Measurements from ENCODE around the gene CYB5RL.
"Not testable (repeated sequence)": the region's sequence is repeated elsewhere in the genome, so short reads cannot be mapped to it uniquely, and the experiment has no call there.

The CYB5RL gene

DNA sequence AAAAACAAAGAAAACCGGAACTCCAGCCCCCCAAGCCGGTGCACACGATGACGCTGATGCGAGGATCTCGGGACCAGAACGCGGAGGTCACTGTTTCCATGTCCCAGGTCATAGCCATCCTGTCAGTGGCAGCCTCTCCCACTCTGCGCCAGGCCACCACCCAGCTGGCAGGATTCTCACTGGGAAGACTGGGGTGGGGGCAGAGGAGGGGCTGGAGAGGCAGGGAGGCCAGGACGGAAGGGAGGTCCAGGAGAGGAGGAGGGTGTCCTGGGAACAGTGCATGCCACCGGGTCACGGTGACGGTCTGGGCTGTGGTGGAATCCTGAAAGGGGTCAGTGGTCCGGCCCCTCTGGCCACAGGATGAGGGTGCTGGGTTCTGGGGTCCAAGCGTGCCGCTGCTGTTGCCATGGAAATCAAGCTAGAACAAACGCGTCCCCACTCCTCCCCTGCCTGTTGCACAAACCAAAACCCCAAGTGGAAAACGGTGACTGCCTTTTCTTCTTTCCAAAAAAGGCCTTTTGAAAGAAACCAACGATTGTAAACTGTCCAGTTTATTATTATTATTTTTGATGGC, 26.2 kb upstream of the CYB5RL start:
- no peak for DNase-seq (ENCODE audit: low spot score)

DNA sequence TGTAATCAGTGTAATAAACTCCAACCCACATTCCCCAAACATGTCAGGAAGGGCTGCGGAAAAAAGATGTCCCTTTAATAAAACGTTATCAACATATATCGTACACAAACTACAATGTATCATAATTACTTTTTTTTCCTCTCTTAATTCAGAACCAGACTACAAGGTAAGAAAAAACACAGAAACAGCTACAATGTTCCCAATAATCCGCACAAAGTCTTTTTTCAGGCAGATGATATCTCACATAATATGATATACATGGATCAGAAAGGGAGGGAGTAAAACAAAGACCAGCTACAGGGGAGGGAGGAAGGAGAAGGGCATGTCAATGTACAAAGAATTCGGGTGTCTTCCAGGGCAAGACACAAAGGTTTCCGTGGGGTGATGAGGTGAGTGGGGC, 25.5 kb upstream of the CYB5RL start:
- DNase-seq (ENCODE audit: low spot score) = no peak

DNA sequence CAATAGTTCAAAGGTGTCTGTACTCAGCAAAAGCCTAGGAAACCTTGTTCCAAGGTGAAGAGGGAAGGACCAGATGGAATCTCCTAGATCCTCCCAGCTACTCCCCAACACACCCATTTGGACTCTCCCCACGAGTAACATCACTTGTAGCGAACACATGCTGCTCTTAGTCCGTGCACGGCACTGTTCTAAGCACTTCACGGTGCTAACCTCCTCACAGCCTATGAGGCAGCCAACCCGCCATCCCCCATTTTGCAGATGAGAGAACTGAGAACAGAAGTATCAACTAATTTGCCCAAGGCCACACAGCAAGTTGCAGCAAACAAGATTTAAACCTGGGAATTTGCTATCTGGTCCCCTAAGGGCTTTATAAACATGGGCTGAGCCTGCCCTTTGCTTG, 24.4 kb upstream of the CYB5RL start:
- DNase-seq (ENCODE audit: low spot score) = no peak

DNA sequence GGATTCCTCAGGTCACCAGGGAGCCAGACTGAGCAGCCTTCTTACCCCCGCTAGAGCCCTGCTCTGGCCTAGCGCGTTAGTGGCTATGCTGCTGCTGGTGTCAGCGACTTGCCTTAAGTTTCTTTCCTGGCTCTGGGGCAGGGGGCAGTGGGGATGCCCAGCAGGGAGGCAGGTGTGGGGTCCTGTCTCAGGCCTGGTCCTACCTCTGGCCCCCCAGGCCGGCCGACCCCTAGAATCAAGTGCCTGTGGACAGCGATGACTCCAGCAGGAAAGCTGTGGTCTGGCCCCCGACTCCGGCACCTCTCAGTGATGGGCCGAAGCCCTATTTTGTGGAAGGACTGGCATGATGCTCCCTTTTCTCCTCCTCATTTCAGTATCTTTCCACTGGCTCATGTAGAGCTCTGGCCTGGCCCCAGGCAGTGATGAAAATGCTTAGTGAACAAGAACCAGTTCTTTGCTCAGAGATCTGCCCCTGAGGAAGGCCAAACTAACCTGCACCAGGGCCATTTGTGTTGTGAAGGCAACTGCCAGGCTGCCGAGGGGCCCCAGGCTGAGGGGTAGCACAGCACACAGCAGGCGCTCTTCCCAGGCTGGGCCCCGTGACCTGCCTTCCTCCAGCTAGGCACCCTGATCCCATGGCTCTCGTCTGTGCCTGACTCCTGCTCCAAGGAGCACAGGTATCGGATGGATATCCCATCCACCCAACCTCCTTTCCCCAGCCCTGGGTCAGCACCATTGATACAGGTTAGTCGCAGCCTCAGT, 23.8 kb upstream of the CYB5RL start:
- no peak for DNase-seq (ENCODE audit: low spot score)

DNA sequence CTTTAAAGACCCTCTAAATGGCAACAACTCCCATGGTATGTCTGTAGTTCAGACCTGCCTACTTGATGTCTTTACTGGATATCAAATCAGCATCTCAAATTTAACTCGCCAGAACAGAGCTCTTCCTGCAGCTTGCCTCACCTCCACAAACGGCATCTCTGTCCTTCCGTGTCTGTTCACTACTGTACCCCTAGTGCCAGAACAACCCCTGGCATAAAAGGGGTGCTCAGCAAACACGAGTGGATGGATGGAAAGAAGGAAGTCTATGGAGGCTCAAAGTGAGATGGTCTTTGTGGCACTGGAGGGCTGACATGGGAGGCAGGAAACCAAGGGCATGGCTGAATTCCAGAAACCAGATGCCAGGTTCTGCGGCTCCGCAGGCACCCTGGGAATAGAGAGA, 22.9 kb upstream of the CYB5RL start:
- DNase-seq (ENCODE audit: low spot score) = no peak

DNA sequence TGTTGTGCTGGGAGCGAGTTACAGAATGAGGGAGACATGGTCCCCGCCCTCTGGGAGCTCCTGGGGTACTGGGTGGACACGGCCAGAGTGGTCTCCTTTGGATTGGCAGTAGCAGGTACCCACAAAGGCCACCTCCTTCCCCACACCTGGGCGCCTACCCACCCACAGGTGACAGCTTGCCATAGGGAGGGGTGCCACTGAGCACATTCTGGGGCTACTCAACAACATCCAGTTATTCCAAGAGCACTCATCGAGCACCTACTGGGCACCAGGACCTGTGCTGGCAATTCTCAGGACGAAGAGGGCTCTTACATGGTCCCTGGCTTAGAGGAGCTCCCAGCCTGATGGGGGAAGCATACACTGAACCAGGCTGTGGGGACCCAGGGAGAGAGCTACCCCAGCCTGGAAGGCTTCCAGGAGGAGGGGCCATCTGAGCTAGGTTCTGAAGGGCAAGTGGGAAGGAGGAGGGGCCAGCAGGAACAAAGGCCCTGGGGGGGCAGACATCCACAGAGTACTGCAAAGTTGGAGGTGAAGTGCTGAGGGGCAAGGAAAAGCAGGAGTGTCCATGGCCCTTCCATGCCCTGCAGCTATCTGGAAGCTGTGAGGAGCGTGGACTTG, 22.1 kb upstream of the CYB5RL start:
- no peak for DNase-seq (ENCODE audit: low spot score)

DNA sequence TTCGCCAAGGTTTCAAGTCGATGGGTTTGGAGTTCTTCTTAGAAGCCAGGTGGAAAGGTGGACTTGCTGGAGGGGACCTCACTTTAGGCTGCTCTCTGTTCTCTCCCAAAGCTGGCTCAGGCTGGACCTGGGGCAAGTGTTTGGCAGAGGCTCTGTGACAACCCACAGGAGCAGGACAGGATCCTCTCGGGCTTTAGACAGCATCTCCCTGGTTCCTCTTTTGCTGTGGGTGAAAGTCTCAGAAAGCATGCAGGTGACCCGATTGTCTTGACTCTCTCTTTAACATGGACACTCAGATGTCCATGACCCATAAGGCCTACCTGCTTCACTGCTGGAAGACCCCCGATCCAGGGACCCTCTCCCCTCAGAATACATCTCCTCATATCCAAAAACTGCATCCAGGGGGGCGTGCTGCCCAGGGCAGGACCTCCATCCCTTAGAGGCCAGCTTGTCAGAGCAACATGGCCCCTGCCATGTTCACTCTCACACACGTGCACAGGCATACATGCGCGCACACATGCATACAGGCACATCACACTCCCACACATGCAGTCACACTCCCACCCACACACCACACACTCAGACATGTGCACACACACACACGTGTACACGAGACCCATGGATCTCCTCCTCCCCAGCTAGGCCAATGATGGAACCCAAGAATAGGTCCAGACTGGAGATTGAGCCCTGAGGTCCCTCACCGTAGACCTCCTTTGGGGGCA, 21.4 kb upstream of the CYB5RL start:
- DNase-seq (ENCODE audit: low spot score) = no peak

DNA sequence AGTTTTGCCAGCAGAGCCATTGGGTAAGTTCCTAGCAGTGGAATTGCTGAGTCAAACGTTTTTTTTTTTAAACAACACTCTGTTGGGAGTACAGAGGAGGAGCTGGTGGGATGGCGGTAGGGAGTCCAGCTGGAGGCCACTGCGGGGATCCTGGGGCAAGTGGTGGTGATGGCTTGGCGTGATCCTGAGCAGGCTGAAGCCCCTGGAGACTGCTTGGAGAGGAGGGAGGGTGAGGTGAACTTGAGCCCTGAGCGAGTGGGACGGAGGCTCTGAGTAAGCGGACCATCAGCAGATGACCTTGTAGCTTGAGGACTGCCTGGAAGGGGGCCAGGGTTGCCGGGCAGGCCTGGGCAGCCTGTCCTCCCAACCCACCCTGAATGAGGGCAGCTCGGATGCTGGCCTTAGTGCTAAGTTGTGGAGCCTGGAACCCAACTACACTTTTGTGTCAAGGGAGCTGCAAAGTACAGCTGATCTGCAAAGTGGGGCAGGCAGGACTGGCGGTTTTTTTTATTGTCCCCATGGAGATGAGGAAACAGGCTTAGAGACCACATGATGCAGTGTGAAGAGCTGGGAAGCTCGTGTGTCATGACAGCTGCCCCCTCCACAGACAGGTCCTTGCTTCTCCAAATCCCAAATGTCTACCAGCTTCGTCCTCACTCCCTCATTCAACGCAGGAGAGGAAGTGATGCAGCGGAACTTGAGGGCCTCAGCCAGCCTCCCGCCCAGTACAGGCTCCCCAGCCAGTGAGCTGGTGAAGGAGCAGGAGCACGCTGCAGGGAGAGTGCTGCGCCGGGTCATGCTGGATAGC, 20.4 kb upstream of the CYB5RL start:
- peak; percentile 67 for DNase-seq (ENCODE audit: low spot score)

DNA sequence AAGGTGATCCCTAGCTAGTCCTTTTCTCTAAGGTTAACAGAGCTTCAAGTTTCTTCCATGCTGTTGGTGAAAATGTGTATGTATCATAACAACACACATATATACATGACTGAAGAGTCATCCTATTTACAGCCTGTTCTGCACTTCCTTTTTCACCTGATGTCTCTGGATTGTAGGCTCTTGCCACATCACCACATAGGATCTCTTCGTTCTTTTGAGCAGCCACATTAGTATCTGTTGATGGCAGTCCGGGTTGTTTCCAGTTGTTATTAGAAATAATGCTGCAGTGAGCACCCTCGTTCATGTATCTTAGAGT, 19.8 kb upstream of the CYB5RL start:
- no peak for DNase-seq (ENCODE audit: low spot score)

DNA sequence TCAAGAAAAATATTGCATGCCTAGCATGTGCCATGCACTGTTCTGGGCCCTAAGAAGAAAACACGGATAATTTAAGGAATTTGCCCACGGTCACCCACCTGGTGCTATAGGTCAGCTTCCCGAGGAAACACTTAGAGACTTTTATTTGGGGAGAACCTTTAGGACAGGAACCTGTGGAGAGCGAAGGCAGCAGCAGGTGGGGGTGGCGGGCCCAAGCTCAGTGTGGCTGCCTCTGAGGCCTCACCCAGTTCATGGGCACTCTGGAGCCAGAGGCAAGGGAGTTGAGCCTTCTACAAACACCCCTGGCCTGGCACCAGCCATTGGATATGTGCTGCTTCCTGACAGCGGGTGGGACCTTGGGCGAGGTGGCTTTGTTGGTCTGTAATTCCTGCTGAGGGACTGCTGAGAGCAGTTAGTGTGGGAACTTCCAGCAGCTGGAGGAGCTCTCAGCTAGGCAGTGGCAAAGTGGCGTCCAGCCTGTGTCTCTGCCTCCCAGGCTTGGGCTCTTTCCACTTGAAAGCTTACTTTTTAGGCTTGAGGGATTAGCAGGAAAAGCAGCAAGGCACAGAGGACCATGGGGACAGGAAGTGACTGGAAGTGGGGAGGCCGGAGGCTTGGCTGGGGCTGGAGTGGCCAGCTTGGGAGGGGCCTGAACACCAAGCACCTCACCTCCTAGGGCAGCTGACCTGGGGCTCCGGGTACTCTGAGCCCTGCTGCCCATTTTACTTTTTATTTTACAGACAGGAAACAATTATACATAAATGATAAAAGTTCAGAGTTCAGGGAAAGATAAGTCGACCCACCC, 19.3 kb upstream of the CYB5RL start:
- DNase-seq (ENCODE audit: low spot score) = no peak

DNA sequence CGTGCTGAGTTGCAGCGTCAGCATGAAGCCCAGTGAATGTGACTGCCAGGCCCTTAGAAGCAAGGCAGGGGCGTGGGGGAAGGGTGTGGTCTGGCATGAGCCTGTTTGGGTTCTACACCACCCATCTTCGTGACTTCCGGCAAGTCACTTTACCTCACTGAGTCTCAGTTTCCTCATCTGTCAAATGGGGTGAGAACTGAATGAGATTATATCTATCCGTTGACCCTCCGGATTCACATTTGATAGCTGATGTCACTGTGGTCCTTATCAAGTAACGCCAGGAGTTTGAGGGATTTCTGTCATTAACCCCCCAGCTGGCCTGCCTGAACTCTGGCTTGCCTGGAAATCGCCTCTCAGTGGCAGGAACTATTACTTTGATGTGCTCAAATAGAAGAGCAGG, 15.7 kb upstream of the CYB5RL start:
- no peak for DNase-seq (ENCODE audit: low spot score)

DNA sequence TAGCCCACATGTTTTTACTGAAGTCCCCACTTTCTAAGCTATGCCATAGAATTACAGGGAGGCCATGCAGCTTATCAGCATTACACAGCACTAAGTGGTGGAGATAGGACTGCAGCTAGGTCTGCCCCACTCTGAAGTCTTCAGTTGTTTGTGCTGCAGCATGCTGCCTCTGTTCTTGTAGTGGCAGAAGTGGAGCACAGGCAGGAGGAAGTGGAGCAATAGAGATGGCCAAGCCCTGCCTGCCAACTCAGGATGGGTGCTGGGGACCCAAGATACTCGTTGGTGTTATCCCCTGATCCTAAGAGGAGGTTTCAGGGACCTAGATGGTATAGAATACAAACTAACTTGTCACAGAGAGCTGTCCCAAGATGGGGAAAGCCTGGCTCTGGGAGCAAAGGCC, 13.0 kb upstream of the CYB5RL start:
- DNase-seq (ENCODE audit: low spot score) = no peak

DNA sequence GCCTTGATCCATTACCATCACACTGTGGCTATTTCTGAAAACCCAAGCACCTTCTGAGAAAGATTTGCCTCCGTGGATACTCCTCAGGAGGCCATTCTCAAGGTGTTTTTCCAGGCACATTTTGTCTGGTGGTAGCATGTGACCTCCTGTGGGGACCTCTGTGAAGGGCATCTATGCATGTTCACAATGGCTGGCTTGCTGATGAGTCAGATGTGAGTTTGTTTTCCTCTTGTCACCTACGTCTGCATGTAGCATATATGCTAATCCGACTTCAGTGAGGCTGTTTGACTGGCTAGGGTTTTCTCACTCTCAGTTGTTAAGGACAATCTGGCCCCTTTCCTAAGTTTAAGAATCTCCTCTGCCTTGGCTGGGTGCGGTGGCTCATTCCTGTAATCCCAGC, 8.1 kb upstream of the CYB5RL start:
- DNase-seq (ENCODE audit: low spot score) = not testable (repeated sequence)

DNA sequence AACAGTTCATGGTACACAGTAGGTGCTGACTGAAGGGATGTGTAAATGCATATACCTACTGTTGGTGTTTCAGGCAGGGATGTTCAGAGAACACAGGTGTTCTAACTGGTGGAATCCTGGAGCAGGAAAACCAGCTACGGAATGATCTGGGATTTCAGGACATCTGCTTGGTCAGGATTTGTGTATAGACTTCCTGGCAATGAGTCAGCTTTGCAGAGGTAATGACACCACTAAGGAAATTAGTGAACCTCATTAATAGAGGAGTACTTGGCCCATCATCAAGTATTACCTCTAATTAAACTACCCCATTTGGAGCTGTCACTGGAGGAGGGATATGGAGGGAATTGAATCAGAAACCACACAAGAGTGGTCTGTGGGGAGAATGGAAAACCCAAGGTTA, 7.5 kb upstream of the CYB5RL start:
- no peak for DNase-seq (ENCODE audit: low spot score)

DNA sequence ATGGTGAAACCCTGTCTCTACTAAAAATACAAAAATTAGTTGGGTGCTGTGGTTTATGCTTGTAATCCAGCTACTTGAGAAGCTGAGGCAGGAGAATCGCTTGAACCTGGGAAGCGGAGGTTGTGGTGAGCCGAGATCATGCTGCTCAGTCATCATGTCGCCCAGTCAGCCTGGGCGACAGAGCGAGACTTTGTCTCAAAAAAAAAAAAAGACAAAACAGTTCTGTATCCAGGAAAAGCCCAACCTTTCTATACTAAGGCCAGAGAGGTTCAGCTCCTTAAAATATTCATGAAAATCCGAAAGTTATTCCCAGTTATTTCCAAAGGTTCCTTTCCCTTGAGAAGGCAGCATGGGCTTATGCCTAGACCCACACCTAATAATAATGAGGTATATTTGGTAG, 4.4 kb upstream of the CYB5RL start:
- no peak for DNase-seq (ENCODE audit: low spot score)

DNA sequence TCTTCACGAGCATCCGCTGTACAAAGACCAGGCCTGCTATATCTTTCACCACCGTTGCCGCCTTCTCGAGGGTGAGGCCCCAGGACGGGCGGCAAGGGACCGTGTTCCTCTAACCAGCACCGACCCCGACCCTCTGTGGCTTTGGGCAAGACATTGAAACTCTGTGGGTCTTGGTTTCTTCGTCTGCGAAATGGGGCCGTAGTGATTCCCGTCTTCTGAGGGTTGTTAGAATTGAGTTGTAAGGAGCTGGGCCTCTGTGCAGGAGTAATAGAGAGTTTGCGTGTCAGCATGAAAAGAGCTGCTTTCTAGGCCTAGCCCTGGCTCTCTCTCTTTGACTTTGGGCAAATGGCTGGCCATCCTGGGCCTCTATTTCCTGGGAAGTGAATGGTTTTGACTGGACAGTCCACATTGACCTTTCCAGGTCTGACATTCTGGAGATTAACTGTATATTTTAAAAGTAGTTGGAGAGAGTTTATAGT, 728 bp upstream of the CYB5RL start:
- DNase-seq (ENCODE audit: low spot score) = no peak

DNA sequence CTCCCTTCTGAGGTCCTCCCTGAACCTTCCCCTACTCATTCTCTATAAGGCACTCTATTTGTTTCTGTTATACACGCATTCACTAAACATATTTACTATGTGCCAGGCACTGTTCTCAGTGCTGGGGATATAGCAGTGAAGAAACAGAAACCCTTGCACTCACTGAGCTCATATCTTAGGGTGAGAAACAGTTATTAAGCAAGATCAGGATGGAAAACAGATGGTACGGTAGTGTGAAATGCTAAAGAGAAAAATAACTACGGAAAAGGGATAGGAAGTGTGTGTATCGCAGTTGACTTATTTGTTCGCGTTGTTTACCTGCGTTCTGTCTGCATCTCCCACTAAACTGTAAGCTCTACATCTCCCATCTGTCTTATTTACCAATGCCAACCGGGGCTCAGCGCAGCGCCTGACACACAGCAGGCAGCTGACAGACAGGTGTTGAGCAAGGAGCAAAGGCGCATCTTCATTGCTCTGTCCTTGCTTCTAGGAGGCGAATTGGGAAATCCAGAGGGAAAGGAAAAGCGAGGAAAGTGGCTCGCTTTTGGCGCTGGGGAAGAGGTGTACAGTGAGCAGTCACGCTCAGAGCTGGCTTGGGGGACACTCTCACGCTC, 572 bp downstream of the CYB5RL start:
- DNase-seq (ENCODE audit: low spot score) = no peak

DNA sequence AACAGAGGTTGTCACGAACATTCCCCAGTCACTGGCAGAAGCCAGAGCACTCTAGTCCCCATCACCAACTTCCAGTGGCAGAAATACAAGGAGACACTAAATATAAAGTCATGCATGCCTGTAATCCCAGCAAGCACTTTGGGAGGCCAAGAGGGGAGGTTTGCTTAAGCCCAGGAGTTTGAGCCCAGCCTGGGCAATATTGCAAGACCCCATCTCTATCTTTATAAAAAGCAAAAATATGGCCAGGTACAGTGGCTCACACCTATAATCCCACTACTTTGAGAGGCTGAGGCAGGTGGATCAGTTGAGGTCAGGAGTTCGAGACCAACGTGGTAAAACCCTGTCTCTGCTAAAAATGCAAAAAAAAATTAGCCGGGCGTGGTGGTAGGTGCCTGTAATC, 6.4 kb downstream of the CYB5RL start:
- DNase-seq (ENCODE audit: low spot score) = no peak

DNA sequence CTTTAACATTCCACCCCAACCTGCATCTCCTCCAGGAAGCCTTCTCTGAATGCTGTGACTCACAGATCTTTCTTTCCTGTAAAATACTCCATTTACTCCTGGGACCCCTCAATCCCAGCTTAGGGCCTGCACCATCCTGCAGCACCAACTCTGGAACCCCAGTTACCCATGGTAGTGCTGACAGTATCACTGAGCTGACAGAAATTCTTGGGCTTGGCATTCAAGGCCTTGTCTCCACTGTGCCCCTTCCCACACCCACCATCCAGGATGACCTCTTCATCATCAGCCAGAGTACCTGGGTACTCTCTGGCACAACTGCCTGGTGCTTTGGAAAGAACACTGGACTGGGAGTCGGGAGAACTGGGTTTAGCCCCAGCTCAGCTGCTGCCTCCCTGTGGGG, 8.3 kb downstream of the CYB5RL start:
- no peak for DNase-seq (ENCODE audit: low spot score)

DNA sequence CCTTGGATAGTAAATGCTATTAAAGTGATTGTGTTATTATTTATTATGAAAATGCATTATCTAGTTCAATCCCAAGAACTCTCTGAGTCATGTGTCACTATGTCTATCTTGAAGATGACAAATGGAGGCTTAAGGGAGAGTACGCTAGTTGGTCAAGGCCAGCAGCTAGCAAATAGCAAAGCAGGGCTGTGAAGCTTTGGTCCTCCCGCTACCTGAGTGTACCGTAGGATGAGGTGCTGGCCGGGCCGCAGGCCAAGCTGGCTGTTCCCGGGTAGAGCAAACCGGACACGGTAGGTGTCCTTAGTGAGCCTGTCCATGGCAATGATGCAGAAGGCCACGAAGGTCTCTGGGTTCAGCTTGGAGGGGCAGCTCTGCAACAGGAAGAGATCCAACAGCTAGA, 9.3 kb downstream of the CYB5RL start:
- DNase-seq (ENCODE audit: low spot score) = no peak

DNA sequence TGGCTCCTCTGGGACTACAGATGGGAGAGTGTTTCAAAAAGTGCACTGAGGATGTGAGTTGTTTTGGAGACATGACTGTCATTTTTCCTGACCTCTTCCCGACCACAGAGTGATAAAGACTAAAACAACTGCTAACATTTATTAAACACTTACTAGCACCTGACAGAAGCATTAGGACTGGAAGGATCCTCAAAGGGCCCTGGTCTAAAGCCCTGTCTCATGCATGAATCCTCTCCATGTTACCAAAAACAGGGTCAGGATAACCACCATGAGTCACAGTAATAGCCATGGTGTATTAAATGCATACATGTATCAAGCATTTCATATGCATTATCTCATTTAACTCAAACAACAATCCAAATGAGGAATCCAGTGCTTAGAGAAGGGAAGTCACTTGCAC, 11.5 kb downstream of the CYB5RL start:
- DNase-seq (ENCODE audit: low spot score) = no peak
